HG02610 (cell line): ENCODE measurements around the gene PDHB.
"Not testable (repeated sequence)": the region's sequence is repeated elsewhere in the genome, so short reads cannot be mapped to it uniquely, and the experiment has no call there.

Source experiments
- ATAC-seq: cut with Tn5 transposase; IDR thresholded peaks from one replicate; pipeline ENCODE4 v1.9.1; 2021; ENCODE audit warnings: mild to moderate bottlenecking, moderate library complexity; ENCODE audit not compliant: unreplicated experiment

Gene PDHB

DNA sequence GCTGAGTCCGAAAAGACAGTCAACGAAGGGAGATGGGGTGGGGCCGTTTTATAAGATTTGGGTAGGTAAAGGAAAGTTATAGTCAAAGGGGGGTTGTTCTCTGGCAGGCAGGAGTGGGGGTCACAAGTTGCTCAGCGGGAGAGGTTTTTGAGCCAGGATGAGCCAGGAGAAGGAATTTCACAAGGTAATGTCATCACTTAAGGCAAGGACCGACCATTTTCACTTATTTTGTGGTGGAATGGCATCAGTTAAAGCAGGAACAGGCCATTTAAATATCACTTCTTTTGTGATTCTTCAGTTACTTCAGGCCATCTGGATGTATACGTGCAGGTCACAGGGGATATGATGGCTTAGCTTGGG, 7.3 kb upstream of the PDHB start:
- ATAC-seq = not testable (repeated sequence)

DNA sequence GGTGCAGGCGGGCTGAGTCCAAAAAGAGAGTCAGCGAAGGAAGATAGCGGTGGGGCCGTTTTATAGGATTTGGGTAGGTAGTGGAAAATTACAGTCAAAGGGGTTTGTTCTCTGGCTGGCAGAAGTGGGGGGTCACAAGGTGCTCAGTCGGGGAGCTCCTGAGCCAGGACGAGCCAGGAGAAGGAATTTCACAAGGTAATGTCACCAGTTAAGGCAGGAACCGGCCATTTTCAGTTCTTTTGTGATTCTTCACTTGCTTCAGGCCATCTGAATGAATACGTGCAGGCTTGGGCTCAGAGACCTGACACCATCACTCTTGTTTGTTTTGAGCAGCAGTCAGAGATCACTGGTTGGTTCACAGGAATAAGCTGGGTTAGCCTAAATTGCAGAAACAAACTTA, 3.6 kb upstream of the PDHB start:
- ATAC-seq = not testable (repeated sequence)

DNA sequence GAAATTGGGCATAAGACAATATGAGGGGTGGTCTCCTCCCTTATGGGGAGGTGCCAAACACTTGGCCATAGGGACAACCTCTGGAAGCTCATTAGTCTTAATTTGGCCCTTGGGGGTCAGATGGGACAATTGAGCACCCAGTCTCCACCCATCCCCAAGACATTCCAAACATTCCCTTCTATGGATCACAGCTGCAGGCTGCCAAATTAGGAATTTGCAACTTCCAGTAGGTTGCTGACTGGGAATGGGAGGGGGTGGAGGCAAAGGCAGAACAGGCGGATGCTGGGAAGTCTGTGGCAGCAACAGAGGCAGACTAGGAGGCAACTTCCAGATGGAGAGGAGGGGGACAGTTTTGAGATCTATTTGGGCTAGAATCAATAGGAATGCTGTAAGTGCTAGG, 1.4 kb upstream of the PDHB start:
- no peak for ATAC-seq

DNA sequence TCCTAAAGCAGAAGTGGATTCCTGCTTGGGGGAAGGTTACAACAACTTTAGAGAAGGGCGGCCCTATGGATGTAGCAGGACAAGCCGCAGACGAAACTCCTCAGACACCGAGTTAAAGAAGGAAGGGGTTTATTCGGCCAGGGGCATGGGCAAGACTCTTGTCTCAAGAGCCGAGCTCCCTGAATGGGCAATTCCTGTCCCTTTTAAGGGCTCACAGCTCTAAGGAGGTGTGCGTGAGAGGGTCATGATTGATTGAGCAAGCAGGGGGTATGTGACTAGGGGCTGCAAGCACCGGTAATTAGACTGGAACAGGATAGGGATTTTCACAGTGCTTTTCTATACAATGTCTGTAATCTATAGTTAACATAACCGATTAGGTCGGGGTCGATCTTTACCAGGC, 879 bp upstream of the PDHB start:
- ATAC-seq = no peak

DNA sequence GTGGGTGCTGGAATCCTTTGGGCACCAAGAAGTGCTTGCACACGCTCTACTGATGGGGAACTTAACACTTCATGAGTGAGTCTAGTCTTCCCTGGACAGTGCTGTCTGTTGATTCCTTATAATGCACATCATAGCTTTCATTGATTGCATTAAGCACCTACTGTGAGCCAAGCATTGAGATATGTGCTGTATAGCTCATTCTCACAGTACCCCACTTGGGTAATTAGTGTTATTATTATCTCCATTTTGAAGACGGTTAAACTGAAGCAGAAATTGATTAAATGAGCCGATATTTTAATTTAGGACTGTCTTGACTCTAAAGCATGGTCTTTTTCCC, 504 bp upstream of the PDHB start:
- ATAC-seq = no peak

DNA sequence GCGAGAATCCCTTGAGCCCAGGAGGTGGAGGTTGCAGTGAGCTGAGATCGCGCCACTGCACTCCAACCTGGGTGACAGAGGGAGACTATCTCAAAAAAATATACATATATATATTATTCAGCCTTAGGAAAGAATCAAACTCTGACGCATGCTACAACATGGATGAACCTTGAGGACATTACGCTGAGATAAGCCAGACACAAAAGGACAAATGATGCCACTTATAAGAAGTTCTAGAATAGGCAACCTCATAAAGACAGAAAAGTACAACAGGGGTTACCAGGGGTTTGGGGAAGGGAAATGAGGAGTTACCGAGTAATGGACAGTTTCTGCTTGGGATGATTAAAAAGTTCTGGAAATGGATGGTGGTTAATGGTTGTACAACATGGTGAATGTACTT, 727 bp downstream of the PDHB start:
- ATAC-seq = no peak

DNA sequence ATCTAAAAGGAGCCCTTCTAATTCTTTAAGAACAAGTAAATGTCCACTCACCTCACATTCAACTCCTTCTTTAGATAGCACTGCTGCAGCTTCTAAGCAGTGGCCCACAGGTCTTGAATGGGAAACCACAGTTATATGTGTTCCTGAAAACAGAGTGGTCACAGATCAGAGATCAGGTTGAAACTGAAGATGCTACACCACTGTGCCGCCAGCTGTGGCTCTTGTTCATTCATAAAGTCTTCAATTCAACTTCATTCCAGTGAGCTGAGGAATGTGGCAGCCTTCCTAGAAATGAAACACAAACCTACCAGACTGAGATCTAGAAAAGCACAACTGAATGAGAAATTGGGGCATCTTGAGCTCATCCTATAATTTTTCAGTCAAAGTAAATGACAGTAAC, 4.0 kb downstream of the PDHB start:
- ATAC-seq = peak; percentile 61

DNA sequence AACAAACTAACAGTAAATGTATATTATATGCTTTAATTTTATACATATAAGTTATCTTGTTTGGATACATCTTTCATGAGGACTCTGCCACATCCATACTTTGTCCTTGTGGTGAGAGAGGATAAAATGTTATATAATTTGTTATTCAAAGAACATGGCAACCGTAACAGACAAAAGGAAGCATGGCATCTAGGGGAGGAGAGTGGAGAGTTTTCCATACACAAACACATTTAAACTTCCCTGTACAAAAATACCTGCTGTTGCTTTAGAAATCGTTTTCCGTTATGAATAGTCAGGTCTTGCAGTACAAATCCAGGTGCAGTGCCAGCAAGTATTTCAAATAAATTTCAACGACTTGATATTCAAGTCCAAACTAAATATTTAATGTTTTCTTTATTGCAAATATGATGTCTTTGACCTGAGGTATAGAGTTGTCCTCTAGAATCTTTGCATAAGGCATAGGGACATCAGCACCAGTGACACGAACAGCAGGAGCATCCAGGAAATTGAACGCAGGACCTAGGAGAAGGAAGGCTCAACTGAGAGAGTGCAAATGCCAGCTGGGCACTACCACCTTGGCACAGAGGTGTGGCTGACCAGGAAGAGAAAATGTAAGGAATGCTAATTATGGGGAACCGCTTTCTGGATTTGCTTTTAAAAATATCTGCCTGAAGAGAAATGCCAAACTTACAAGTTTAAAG, 5.8 kb downstream of the PDHB start:
- ATAC-seq = no peak

DNA sequence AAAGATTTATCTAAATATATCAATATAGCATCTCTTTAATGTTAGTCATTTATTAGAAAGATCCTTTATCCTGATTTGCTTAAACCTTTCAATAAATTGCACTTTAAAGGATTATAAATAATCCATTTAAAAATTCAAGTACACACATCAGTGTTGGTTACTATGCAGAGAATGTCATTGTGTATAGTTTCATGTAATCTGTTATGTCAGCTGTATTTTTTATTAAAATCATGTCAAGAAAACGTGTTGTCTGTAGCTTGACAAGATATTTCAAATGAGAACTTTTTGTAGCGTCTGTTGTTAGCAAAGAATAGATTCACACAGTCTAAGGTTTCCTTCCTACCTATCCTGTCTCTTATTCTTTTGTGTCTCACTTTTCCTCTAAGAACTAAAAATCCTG, 7.8 kb downstream of the PDHB start:
- no peak for ATAC-seq

DNA sequence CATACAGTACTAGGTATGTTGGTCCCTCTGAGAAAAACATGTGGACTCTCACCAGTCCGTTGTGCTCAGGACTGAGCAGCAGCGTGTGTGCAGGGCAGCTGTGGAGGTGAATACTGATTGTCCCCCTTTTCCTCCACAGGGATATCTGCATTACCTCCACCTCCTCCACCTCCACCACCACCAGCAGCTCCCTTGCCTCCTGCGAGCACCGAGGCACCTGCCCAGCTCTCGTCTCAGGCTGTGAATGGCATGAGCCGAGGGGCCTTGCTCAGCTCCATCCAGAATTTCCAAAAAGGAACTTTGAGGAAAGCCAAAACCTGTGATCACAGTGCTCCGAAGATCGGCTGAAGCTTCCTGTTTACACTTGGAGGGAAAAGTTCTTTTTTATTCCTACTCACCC, 9.0 kb downstream of the PDHB start:
- no peak for ATAC-seq

DNA sequence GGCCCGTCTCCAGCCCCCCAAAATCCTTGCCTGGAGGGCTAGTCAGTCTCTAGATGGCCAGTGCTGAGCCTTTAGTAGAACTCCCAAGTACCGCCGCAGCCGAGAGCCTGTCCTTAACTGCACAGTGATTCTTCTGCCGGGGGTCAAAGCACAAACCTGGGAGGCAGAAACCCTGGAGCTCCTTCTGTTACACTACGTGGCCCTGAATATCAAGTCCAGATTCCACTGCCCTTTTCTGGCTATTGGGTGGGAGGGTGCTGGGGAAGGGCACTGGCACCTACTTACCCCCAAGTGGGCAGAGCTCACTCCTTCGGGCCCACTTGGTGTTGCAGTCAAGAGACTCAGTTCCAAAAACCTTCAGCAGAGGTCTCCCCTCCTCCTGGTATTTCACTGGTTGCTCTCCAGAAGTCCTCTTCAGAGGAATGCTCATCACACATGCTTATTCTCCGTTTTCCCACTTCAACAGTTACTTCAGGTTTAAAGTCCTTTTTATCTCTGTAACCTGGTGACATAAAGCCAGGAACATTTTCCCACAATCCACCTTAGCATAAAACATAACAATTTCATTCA, 10.8 kb downstream of the PDHB start:
- no peak for ATAC-seq

DNA sequence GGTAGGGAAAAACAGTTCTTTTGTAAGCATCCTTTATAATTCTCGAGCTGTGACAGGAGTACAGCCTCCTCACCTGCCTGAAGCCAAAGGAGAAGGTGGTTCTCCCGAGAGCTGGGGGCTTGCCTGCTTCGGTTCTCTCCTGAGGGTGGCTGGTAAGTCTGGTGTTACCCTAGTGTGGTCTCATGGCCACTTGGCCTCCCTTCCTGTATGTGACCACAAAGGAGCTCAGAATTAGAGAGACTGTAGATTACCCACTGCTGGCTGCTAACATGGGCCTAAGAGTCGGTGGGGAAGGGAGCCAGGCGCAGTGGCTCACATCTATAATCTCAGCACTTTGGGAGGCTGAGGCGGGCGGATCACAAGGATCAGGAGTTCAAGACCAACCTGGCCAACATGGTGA, 12.6 kb downstream of the PDHB start:
- no peak for ATAC-seq

DNA sequence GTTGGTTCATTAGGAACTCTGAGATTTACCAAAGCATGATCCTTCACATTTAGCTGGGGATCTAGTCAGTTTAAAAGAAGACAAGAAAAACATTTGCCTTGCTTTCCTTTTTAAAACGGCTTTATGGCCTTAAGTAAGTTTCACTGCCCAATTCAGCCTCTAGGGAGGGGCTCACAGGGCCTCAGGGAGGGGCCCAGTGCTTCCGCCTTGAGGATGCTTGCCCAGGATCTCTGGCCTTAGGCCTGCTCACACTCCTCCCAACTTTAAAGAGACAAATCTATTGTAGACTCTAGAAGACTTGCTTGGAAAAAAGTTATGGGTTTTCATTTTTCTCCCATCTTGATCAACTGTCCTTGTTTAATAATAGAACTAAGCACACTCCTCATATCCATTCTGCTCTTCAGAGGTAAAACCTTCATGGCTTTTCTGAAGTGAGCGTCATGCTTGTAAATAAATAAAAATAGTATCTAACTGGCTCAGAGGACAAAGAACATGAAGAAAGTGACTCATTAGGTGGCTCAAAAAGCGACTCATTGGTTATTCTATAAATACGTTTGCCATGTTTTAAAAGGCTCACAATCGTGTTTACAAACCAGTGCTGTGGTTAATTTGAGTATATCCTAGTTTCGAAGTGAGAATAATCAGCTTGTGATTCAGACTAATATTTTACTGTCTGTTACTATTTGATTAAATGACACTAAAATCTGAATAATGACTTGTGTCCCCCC, 13.7 kb downstream of the PDHB start:
- peak; percentile 73 for ATAC-seq

DNA sequence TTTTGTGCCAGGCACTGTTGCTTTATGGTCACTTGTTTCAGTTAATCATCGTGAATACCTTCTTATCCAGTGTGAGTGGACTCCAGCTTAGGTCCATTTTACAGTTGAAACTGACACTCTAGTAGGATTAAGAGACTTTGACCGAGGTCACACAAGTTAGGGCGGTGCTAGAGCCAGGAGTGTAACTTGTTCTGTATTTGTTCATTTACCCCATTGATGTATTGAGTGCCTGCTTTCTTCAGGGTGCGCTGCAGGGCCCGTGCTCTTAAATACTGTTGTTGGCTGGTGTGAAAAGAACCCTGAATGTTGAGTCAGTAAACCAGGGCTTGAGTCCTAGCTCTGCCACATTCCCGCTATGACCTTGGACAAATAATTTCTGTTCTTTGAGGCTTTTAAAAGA, 15.4 kb downstream of the PDHB start:
- ATAC-seq = no peak

DNA sequence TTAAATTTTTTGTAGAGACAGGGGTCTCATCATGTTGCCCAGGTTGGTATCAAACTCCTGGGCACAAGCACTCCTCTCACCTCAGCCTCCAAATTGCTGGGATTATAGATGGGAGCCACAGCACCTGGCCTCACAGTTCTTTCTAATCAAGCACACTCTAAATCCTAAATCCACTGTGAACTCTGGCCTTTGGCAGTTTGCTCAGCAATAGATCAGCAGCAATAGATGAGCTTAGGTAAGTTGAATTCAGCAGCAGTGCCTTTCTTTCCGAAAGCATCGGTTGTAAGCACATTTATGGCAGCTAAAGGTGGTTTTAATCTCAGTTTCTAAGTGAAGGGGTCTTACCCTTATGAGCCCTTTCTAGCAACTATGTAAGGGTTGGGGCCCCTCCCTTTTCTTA, 16.6 kb downstream of the PDHB start:
- no peak for ATAC-seq

DNA sequence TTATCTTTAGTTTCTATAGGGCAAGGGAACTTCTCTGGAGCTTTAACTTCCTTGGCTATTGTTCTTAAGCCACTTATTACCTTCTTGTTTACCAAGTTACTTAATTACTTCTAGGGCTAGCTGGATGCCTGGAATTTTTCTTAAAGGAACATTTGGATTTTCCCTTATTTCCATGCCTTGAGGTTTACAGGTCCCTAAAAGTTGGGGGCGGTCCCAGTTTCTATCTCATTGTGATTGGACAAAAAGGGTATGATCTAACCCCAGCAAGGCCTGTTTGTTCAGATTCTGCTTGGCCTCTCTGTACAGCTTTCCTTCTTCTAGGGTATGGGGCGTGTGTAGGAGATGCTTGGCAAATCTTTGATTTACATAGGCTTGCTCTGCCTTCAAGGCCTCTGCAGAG, 17.4 kb downstream of the PDHB start:
- no peak for ATAC-seq

DNA sequence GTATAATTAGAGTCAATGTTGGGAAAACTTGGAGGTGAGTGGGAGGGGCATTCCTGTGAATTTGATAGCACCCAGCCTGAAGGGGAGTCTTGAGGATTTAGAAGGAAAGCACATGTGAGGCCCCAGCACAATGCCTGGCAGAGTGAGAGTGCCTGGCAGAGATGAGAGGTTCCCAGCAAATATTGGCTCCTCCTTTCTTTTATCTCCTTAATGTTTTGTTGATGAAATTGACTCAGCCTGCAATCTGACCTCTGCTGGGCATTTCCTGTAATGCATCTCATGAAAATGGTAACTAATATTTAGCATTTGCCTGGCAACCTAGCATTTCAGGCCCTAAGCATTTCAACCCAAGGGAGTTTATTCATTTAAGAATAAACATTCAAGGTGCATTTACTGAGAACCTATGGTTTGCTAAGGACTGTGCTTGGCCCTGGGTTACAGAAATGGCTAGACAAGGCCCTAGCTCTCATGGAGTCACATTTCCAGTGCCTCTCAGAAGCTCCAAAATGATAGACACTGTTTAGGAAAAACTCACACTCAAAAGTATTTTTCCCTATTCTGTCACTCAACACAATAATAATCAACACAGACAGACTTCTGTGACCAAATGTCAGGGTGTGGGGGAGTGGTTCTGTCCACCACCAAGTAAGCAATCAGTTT, 19.0 kb downstream of the PDHB start:
- ATAC-seq = no peak

DNA sequence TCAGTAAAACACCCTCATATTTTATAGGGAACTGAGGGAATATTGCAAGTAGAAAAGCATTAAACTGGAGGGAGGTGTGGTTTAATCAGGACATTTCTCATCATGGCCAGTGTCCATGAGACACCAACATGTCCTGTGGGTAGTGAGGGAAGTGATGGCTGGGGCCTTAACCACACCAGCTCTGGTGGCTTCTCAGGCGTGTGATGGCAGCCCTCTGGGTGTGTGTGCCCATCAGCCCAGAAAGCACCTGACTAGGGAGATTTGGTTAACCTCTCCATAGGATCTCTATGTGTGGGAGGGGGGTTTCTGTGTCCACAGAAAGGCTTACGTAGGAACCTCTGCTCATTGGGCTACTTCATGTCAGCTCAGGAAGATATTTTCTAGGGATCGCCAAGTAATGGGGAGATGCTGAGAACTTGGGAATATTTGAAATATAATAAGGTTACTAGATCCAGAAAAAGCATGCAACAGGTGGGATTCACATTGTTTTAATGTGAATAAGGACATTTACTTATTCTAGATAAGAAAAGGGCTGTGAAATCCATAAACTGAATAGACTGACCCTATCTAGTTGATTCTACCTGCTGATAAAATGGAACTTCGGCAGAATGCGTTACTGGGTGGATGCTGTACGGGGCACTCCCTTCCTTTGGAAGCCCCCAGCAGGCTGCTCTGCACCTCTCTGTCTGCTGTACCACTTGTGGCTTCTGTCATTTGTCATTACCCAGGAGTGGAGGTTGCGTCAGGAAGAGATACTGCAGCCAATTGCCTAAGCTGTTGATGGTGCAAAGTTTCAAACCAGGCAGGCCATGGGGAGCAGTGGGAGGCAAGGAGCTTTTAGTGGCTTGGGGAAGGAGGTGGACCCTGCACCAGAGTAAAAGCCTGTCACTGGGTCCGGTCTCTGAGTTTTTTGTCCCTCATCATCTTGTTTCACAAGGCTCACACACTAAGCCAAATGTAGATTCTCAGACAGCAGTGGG, 21.5 kb downstream of the PDHB start:
- ATAC-seq = no peak

DNA sequence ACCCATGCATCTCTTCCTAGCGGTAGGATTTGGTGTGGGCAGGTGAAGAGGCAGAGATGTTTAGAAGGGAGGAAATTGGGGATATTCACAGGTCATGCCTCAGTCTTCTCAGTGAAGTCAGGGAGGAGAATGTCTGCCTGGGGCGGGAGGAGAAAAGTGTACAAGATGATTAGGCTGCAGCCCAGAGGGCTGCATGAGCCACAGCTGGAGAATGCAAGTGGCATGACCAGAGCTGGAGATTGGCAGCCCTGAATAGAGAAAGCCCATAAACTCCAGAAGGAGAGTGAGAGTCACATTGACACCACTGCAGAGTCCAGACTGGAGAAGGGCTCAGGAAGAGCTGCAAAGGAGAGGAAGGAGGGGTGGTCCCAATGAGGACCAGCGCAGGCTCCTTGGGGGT, 22.6 kb downstream of the PDHB start:
- ATAC-seq = no peak

DNA sequence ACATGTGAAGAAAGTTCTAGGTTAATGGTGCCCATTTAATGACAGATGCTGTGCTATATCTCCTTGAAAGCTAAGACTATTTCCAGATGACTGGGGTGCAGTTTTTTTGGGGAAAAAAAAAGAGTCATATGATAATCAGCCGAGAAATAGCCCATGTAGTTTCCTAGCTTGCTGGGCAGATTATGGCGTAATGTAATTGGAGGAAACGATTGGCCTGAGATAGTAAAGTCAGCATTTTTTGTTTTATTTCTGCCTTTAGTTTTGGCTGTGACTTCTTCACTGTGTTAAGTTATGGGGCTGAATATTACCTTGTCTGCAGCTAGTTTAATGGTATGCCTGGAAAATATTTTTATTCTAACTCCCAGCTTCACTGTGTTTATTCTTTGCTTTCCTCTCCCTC, 24.0 kb downstream of the PDHB start:
- ATAC-seq = no peak

DNA sequence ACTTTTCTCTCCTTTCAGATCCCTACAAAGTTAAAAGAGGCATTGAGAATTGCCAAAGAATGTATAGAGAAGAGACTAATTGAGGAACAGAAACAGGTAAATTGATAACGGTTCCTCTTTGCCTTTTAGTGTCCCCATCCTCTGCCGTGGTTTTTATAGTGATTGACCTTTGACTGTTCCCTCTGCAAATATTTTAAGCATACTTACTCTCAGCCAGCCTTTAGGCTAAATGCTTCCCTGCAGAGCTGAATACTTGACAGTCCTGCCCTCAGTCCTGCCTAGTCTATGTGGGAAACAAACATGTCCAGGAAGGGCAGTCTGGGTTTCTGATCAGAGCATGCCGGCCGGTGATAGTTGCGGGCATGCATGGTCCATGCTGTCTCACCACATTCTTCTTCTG, 24.7 kb downstream of the PDHB start:
- no peak for ATAC-seq
